Activated T-cell treated with anti-CD3 and anti-CD28 coated beads, Interleukin-2, amount 50 U/mL, for 4 hours (primary cell): ENCODE results near the gene SLC4A11. TPM values are rescaled to one million over a fixed set of nuclear protein-coding genes. Genes with fewer than 3 reads are reported as not detected.
"Not testable (repeated sequence)": the region's sequence is repeated elsewhere in the genome, so short reads cannot be mapped to it uniquely, and the experiment has no call there.

Experiments used
- ATAC-seq, 2 donors: fragments of 200-7000 bp; cut with Tn5 transposase; one replicate each; pipeline ENCODE4 v1.10.0; 2021
- DNase-seq: peaks from one replicate; pipeline ENCODE4 v3.0.0-alpha.2; 2020
- H3K27me3 Mint-ChIP-seq: one replicate; pipeline ENCODE4 v1.8.0; 2021; ENCODE audit warnings: low read depth, mixed read lengths
- H3K36me3 Mint-ChIP-seq: one replicate; pipeline ENCODE4 v1.8.0; 2022; ENCODE audit warnings: mixed read lengths; ENCODE audit not compliant: insufficient read depth
- H3K4me1 Mint-ChIP-seq: one replicate; pipeline ENCODE4 v1.8.0; 2021; ENCODE audit warnings: low read depth, mixed read lengths
- H3K4me3 Mint-ChIP-seq: one replicate; pipeline ENCODE4 v1.8.0; 2021; ENCODE audit warnings: mild to moderate bottlenecking, moderate library complexity, mixed read lengths
- H3K9me3 Mint-ChIP-seq: one replicate; pipeline ENCODE4 v1.8.0; 2021; ENCODE audit warnings: mixed read lengths
- total RNA-seq, 3 donors: library from RNA; stranded (reverse); gene quantifications; one replicate each; pipeline ENCODE4 v1.2.1, GENCODE V29; 2021

Gene SLC4A11
- total RNA-seq, 3 donors from 2014 or later, result 1.3 to 3.1 (median 1.4) TPM

GRCh38 chr20:3190681-3191111 is 48.3 kb downstream of the SLC4A11 start:
- Mint-ChIP-seq H3K4me3 (no peak overlapping the region), H3K36me3 (peaks cover 24% of the 10 kb centered on the region), H3K9me3 (no peaks in the 10 kb centered on the region), H3K27me3 (no peaks in the 10 kb centered on the region), H3K4me1 (peaks cover 3% of the 10 kb centered on the region)
- DNase-seq (no peak), ATAC-seq (no peak)

- no peak for ATAC-seq
- no peak overlapping the region for H3K4me3 Mint-ChIP-seq
Measured at GRCh38 chr20:3189561-3190131, 49.3 kb downstream of the SLC4A11 start.

GRCh38 chr20:3188823-3189413 is 50.1 kb downstream of the SLC4A11 start:
- Mint-ChIP-seq H3K9me3 (no peaks in the 10 kb centered on the region), H3K4me1 (no peaks in the 10 kb centered on the region), H3K4me3 (no peak overlapping the region), H3K36me3 (peaks cover 17% of the 10 kb centered on the region), H3K27me3 (no peaks in the 10 kb centered on the region)
- ATAC-seq (no peak), DNase-seq (no peak)

More at GRCh38 chr20:3189561-3190131, 49.3 kb downstream of the SLC4A11 start:
- Mint-ChIP-seq H3K9me3 (no peaks in the 10 kb centered on the region), H3K36me3 (peaks cover 17% of the 10 kb centered on the region), H3K27me3 (no peaks in the 10 kb centered on the region), H3K4me1 (no peaks in the 10 kb centered on the region)
- DNase-seq, result no peak

- H3K9me3 Mint-ChIP-seq, H3K4me3 Mint-ChIP-seq, DNase-seq, ATAC-seq, H3K4me1 Mint-ChIP-seq, H3K27me3 Mint-ChIP-seq: not testable (repeated sequence)
- H3K36me3 Mint-ChIP-seq, result peaks cover 17% of the 10 kb centered on the region
Measured at GRCh38 chr20:3187861-3188260, 51.1 kb downstream of the SLC4A11 start.

GRCh38 chr20:3183896-3184612 is 54.9 kb downstream of the SLC4A11 start:
- H3K27me3 Mint-ChIP-seq, result no peaks in the 10 kb centered on the region
- H3K9me3 Mint-ChIP-seq, result no peaks in the 10 kb centered on the region
- H3K4me3 Mint-ChIP-seq, result no peak overlapping the region
- H3K36me3 Mint-ChIP-seq, result no peaks in the 10 kb centered on the region
- ATAC-seq (no peak), DNase-seq (no peak)
- H3K4me1 Mint-ChIP-seq, result no peaks in the 10 kb centered on the region

GRCh38 chr20:3182429-3182828 is 56.6 kb downstream of the SLC4A11 start:
- H3K36me3 Mint-ChIP-seq, H3K9me3 Mint-ChIP-seq, H3K4me3 Mint-ChIP-seq, ATAC-seq, H3K27me3 Mint-ChIP-seq, H3K4me1 Mint-ChIP-seq, DNase-seq: not testable (repeated sequence)

GRCh38 chr20:3181270-3181669 is 57.7 kb downstream of the SLC4A11 start:
- ATAC-seq, result no peak
- H3K4me3 Mint-ChIP-seq, result no peak overlapping the region
- H3K9me3 Mint-ChIP-seq, result no peaks in the 10 kb centered on the region
- H3K27me3 Mint-ChIP-seq, result no peaks in the 10 kb centered on the region
- no peaks in the 10 kb centered on the region for H3K36me3 Mint-ChIP-seq
- DNase-seq, result no peak
- H3K4me1 Mint-ChIP-seq, result no peaks in the 10 kb centered on the region

GRCh38 chr20:3180319-3180718 is 58.7 kb downstream of the SLC4A11 start:
- H3K9me3 Mint-ChIP-seq, result no peaks in the 10 kb centered on the region
- DNase-seq, result no peak
- no peak overlapping the region for H3K4me3 Mint-ChIP-seq
- H3K27me3 Mint-ChIP-seq, result peaks cover 2% of the 10 kb centered on the region
- ATAC-seq, result no peak
- no peaks in the 10 kb centered on the region for H3K36me3 Mint-ChIP-seq
- no peaks in the 10 kb centered on the region for H3K4me1 Mint-ChIP-seq

GRCh38 chr20:3177746-3178485 is 61.1 kb downstream of the SLC4A11 start:
- H3K36me3 Mint-ChIP-seq, result no peaks in the 10 kb centered on the region
- no peak for ATAC-seq
- no peak overlapping the region for H3K4me3 Mint-ChIP-seq
- DNase-seq, result no peak
- H3K27me3 Mint-ChIP-seq, result peaks cover 12% of the 10 kb centered on the region
- H3K9me3 Mint-ChIP-seq, result no peaks in the 10 kb centered on the region
- H3K4me1 Mint-ChIP-seq, result peaks cover 5% of the 10 kb centered on the region

Other genes with a start within 250 kb of the SLC4A11 start
- 1 to 10 TPM in 1 of 3 donors, under 1 TPM in 2; 0.46 to 3.0 (median 0.90) TPM for gene GNRH2, start 195.6 kb downstream of the SLC4A11 start, total RNA-seq
- gene MRPS26, start 193.1 kb downstream of the SLC4A11 start, total RNA-seq, result 100 to 1,000 TPM; 117 to 148 (median 124) TPM
- under 1 TPM in 1 of 3 donors, not detected in 2; 0.60 TPM for gene OXT, start 167.6 kb downstream of the SLC4A11 start, total RNA-seq
- gene AVP, start 154.5 kb downstream of the SLC4A11 start, total RNA-seq, result not detected
- gene FASTKD5, start 79.3 kb downstream of the SLC4A11 start, total RNA-seq, result 10 to 100 TPM; 27.7 to 29.9 (median 28.0) TPM
- gene UBOX5, start 79.3 kb downstream of the SLC4A11 start, total RNA-seq, result 1 to 10 TPM; 4.1 to 5.7 (median 5.2) TPM
- gene LZTS3, start 65.6 kb downstream of the SLC4A11 start, total RNA-seq, result 1 to 10 TPM in 1 of 3 donors, under 1 TPM in 2; 0.46 to 1.1 (median 0.61) TPM
- gene DDRGK1, start 34.5 kb downstream of the SLC4A11 start, total RNA-seq, result 10 to 100 TPM; 65.4 to 75.8 (median 68.9) TPM
- 100 to 1,000 TPM; 106 to 138 (median 130) TPM for gene ITPA, start 29.7 kb downstream of the SLC4A11 start, total RNA-seq
- 1 to 10 TPM in 1 of 3 donors, under 1 TPM in 2; 0.78 to 1.1 (median 0.79) TPM for gene DNAAF9, start 168.5 kb upstream of the SLC4A11 start, total RNA-seq
- 10 to 100 TPM; 12.3 to 12.5 (median 12.3) TPM for gene ATRN, start 231.8 kb upstream of the SLC4A11 start, total RNA-seq